Stomach (tissue), 4 donors: ENCODE measurements around the gene WDR7.

Experiments
- CTCF ChIP-seq, 7 experiments: fragments of 450-650 bp in 4 of 7; fragments of 200-600 bp in 3 of 7; sonication (generic) in 3 of 7; IDR thresholded peaks; one replicate each; pipeline ENCODE4 v1.5.1; 2016 to 2019; ENCODE audit warnings: antibody characterized with exemption in 7 of 7, control low read depth in 2 of 7, mild to moderate bottlenecking in 1 of 7
- POLR2AphosphoS5 ChIP-seq, 3 donors: sonication (generic); formaldehyde crosslinking; IDR thresholded peaks; one replicate each; pipeline ENCODE4 v1.6.1; 2016; ENCODE audit warnings: antibody characterized with exemption in 3 of 3

- TF ChIP-seq CTCF (IDR thresholded peaks at IDR 0.05) (no peak), POLR2AphosphoS5 (IDR thresholded peaks at IDR 0.05) (no peak)
Observed at GRCh38 chr18:56936457-56936856, 285.3 kb downstream of the WDR7 start.
